Measurements from ENCODE around the gene BBS7. TPM values are rescaled to one million over a fixed set of nuclear protein-coding genes. Genes with fewer than 3 reads are reported as not detected.
A peak's percentile ranks its signal among the peaks of the same experiment; 100 is the strongest.

Gene BBS7
- total and polyA plus RNA-seq, 9 of the 15 experiments (the other 6 are each of a cell fraction or from before 2014, with no cell fraction given): 13.4 to 25.8 (median 16.4) TPM

- TF ChIP-seq IRF1 (CRISPR knock-in tag; IDR thresholded peaks at IDR 0.05; ENCODE audit: borderline replicate concordance): no peak
- 0 out of 2 replicates have a peak, but pooled peaks have one; percentile 59 for TF ChIP-seq GATAD2B (IDR thresholded peaks at IDR 0.05; ENCODE audit: borderline replicate concordance)
- no peak for TF ChIP-seq CHD4 (IDR thresholded peaks at IDR 0.05; ENCODE audit: insufficient read depth, insufficient replicate concordance, low read depth, low read length, poor library complexity, severe bottlenecking)
- no peak for TF ChIP-seq MCM5 (IDR thresholded peaks at IDR 0.05; ENCODE audit: low read depth)
- peak; percentile 98 for TF ChIP-seq TEAD4 (IDR thresholded peaks at IDR 0.05; ENCODE audit: low read length)
- no peak for TF ChIP-seq TEAD4 (CRISPR knock-in tag; IDR thresholded peaks at IDR 0.05; ENCODE audit: borderline replicate concordance)
- TF ChIP-seq LEF1 (IDR thresholded peaks at IDR 0.05): peak; percentile 86
- no peak for TF ChIP-seq ZNF583 (CRISPR knock-in tag; IDR thresholded peaks at IDR 0.05)
- TF ChIP-seq BMI1 (IDR thresholded peaks at IDR 0.05; ENCODE audit: low read length): no peak
- peak; percentile 36 for TF ChIP-seq CXXC5 (CRISPR knock-in tag; IDR thresholded peaks at IDR 0.05)
- TF ChIP-seq NR3C1 (CRISPR knock-in tag; IDR thresholded peaks at IDR 0.05): no peak
- TF ChIP-seq XRCC3 (IDR thresholded peaks at IDR 0.05): no peak
- no peak for TF ChIP-seq HLTF (IDR thresholded peaks at IDR 0.05)
- TF ChIP-seq ESRRB (CRISPR knock-in tag; IDR thresholded peaks at IDR 0.05; ENCODE audit: borderline replicate concordance): no peak
- peak; percentile 97 for TF ChIP-seq CBFA2T3 (IDR thresholded peaks at IDR 0.05)
- TF ChIP-seq SMC3 (conservative IDR thresholded peaks at IDR 0.05; ENCODE audit: insufficient read depth, low read depth, low read length): no peak
- no peak for TF ChIP-seq RUNX1 (IDR thresholded peaks at IDR 0.05; ENCODE audit: low read depth)
- TF ChIP-seq, protein P1, sequence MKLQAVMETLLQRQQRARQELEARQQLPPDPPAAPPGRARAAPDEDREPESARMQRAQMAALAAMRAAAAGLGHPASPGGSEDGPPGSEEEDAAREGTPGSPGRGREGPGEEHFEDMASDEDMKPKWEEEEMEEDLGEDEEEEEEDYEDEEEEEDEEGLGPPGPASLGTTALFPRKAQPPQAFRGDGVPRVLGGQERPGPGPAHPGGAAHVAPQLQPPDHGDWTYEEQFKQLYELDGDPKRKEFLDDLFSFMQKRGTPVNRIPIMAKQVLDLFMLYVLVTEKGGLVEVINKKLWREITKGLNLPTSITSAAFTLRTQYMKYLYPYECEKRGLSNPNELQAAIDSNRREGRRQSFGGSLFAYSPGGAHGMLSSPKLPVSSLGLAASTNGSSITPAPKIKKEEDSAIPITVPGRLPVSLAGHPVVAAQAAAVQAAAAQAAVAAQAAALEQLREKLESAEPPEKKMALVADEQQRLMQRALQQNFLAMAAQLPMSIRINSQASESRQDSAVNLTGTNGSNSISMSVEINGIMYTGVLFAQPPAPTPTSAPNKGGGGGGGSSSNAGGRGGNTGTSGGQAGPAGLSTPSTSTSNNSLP (IDR thresholded peaks at IDR 0.05; ENCODE audit: borderline replicate concordance, low read depth, low read length): peak; percentile 86; the same call in 1 of the 2 replicates
- TF ChIP-seq E2F3 (CRISPR knock-in tag; IDR thresholded peaks at IDR 0.05): no peak
- no peak for TF ChIP-seq NR2C2 (CRISPR knock-in tag; IDR thresholded peaks at IDR 0.05)
- peak; percentile 44; the same call in 1 of the 2 replicates for TF ChIP-seq NR2C2 (tag; IDR thresholded peaks at IDR 0.05)
- no peak for TF ChIP-seq ZNF224 (CRISPR knock-in tag; IDR thresholded peaks at IDR 0.05)
- no peak for TF ChIP-seq ZNF174 (CRISPR knock-in tag; IDR thresholded peaks at IDR 0.05)
- peak; percentile 90 for TF ChIP-seq SMARCE1 (IDR thresholded peaks at IDR 0.05)
- TF ChIP-seq, protein P2, sequence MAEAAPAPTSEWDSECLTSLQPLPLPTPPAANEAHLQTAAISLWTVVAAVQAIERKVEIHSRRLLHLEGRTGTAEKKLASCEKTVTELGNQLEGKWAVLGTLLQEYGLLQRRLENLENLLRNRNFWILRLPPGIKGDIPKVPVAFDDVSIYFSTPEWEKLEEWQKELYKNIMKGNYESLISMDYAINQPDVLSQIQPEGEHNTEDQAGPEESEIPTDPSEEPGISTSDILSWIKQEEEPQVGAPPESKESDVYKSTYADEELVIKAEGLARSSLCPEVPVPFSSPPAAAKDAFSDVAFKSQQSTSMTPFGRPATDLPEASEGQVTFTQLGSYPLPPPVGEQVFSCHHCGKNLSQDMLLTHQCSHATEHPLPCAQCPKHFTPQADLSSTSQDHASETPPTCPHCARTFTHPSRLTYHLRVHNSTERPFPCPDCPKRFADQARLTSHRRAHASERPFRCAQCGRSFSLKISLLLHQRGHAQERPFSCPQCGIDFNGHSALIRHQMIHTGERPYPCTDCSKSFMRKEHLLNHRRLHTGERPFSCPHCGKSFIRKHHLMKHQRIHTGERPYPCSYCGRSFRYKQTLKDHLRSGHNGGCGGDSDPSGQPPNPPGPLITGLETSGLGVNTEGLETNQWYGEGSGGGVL (CRISPR knock-in tag; IDR thresholded peaks at IDR 0.05): no peak
- TF ChIP-seq EWSR1 (IDR thresholded peaks at IDR 0.05; ENCODE audit: borderline replicate concordance, low read depth, partially characterized antibody): no peak
- no peak for TF ChIP-seq KLF1 (tag; IDR thresholded peaks at IDR 0.05)
- no peak for TF ChIP-seq ZNF140 (CRISPR knock-in tag; IDR thresholded peaks at IDR 0.05)
Measured at GRCh38 chr4:121790976-121791375, 79.3 kb downstream of the BBS7 start (continued).
